A172 (cell line): ENCODE results near the gene ABO. TPM values are rescaled to one million over a fixed set of nuclear protein-coding genes. Genes with fewer than 3 reads are reported as not detected.
"Not testable (repeated sequence)": the region's sequence is repeated elsewhere in the genome, so short reads cannot be mapped to it uniquely, and the experiment has no call there.

ENCODE experiments used
- DNase-seq: peaks from one replicate; pipeline ENCODE4 v3.0.0-alpha.2; 2015; ENCODE audit warnings: low spot score
- total RNA-seq: library from RNA; depleted of rRNA; stranded (reverse); fragments of >200 nt; shearing (Covaris generic); gene quantifications from 2 replicates; pipeline ENCODE4 v1.2.3, GENCODE V29; 2014; rRNA removed

The ABO gene
- not detected in 2 replicates for total RNA-seq

GRCh38 chr9:133275105-133276000 lies at the start of gene ABO:
Gene ABO (minus strand): TSS chr9:133275201.
- DNase-seq = no peak

DNA sequence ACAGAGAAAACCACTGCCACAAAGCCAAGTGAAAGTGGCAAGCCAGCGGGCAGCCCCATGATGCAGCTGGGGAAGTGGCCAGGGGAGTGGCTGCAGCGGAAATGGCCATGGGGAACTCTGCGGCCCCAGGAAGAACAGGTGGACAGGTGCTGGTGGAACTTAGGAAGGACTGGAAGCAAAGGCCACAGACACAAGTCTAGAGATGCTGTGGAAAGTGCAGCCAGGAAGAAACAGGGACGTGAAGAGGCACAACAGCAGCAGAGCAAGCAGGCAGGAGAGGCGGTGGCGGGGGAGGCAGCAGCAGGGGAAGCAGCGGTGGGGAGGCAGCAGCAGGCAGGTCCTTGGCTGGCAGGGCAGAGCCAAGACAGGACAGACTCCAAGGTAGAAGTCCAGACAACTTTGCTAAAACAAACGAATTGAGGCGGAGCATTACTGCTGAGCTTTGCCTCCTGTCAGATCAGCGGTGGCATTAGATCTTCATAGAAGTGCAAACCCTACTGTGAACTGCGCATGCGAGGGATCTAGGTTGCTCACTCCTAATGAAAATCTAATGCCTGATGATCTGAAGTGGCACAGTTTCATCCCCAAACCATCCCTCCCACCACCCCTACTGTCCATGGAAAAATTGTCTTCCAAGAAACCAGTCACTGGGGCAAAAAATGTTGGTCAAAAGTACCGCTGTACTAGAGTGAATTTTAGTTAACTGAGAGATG lies 49.1 kb upstream of the ABO start:
- no peak for DNase-seq

GRCh38 chr9:133323211-133323610 lies 48.2 kb upstream of the ABO start:
- DNase-seq = no peak

GRCh38 chr9:133322701-133323100 lies 47.7 kb upstream of the ABO start:
- no peak for DNase-seq

DNA sequence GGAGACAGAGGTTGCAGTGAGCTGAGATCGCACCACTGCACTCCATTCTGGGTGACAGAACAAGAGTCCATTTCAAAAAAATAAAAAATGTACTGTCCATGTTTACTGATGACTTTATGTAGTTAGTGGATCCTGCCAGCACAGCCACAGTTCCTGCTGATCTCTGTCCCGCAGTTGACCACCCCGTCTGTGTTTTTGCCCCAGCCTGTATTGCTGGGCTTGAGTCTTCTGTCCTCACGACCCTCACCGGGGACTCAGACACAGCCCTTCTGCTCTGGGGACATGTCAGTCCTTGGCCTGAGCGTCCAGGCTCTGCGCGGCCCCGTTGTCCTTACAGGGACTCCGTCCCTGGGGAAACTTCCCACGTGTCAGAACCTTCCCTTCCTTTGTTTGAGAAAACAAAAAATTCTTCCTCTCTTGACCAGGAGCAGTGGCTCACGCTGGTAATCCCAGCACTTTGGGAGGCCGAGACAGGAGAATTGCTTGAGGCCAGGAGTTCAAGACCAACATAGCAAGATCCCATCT lies 46.5 kb upstream of the ABO start:
- DNase-seq = no peak

GRCh38 chr9:133320421-133320881 lies 45.5 kb upstream of the ABO start:
- no peak for DNase-seq

DNA sequence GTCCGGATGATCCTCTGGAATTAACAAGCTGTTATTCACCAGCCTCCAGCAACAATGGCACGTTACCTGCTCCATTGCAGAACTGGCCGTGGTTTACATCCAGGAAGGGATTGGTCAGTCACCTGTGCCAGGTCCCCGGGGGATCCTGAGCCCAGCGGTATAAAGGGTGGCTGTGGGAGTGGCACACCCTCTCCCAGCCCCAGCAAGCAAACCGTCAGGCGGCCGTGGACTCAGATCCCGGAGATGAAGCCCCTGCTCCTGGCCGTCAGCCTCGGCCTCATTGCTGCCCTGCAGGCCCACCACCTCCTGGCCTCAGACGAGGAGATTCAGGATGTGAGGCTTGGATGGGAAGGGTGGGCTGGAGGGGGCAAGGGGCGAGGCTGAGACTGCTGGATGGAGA lies 42.5 kb upstream of the ABO start:
- not testable (repeated sequence) for DNase-seq

GRCh38 chr9:133315997-133316396 lies 41.0 kb upstream of the ABO start:
- no peak for DNase-seq

GRCh38 chr9:133309608-133310007 lies 34.6 kb upstream of the ABO start:
- no peak for DNase-seq

DNA sequence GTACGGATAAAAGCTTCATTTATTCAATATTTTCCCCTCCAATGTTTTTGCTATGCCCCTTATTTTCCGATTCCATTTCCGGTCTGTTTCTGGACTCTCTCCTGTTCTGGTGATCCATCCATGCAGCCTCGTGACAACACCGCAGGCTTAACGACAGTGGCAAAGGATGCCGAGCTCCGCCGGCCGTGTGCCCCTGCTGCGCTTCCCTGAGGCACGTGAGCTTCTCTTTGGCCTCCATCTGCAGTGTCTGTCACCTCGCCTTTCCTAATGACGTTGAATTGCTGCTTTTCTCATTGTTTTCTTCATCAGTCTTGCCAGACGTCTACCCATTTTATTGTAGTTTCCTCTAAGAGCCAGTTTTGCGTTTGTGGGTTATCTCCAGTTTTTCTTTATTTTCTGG lies 32.3 kb upstream of the ABO start:
- no peak for DNase-seq

GRCh38 chr9:133306242-133307204 lies 31.5 kb upstream of the ABO start:
- DNase-seq = peak; percentile 87

DNA sequence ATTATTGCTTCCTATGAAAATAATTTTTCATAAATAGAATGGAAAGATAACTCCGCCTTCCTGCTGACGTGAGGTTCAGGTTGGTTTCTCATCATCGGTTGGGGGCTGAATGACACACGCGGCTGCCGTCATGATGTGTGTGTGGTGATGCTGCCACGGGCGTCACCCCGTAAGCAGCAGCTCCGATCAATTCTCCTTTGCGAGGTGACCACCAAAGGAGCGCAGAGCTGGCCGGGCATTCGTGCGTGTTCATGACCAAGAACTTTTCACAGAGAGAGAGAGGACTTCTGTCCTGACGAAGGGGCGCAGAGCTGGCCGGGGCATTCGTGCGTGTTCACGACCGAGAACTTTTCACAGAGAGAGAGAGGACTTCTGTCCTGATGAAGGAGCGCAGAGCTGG lies 30.7 kb upstream of the ABO start:
- no peak for DNase-seq

GRCh38 chr9:133304477-133305377 lies 29.7 kb upstream of the ABO start:
- DNase-seq = no peak

GRCh38 chr9:133304158-133304470 lies 29.1 kb upstream of the ABO start:
- no peak for DNase-seq

DNA sequence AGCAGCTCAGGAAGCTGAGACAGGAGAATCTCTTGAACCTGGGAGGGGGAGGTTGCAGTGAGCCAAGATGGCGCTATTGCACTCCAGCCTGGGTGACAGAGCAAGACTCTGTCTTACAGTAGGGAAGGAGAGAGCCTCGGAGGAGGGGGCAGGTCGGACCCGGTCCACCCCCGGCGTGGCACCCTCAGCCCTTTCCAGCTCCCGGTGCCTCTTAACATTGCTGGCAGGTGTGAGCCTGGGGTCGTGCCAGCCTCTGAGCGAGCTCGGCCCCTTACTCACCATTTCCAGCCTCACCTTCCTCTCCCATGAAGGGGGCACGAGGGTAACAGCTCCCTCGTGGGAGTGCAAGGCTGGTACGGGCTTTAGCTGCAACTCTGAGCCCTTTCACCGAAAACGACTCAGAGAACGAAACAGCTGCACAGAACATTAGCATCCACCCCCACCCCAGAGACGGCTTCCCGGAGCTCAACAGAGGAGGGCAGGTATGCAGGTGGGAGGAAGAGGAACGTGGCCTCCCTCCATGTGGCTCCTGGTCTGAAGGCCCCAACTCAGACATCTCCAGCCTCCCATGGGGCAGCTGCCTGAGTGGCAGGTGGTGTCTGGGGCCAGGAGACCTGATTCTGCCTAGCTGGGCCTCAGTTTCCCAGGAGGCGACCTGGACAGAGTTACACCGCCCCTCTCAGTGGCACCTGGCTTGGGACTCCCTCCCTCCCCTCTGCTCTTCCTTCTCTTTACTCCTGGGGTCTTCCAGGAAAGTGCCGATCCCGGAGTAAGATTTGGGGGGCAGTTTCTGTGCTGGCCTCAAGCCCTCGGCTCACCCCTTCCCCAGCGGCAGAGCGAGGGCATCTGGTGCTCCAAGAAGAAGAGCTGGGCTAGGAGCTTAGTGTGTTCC lies 28.5 kb upstream of the ABO start:
- DNase-seq = no peak

DNA sequence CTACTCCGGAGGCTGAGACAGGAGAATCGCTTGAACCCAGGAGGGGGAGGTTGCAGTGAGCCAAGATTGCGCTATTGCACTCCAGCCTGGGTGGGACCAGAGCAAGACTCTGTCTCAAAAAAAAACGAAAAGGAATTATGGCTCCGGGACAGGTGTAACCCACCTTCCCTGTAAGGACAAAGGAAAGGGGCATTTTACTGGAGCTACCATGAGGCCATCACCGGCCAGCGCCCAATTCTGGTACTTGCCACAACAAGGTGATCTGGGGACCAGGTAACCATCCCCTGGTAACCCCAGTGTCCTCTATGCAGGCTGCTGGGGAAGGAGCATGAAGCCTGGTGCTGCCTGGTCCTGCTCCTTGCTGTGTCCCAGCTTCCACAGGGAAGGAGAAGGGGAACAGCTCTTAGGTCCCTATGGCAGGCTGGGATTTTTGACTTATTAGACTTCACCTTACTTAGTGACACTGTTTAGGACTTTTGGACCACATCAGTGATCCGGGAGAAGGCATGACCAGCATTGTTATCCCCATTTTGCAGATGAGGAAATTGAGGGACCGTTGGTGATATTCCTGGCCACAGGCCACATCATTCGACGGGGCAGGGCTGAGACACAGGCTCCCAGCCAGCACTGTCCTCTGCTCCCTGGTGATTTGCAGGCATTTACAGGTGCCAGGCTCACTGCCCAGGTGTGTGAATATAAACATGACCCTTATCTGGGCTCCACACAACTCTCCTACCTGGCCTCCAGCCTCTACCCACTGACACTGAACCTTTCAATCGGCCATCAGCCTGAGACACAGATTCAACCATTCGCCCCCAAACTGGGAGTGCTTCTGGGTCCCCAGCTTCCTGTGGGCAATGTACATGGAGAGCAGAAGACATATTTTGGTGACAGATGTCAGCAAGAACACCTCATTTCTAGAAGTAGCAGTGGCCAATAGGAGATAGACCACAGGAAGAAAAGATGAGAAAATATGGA lies 26.5 kb upstream of the ABO start:
- no peak for DNase-seq

- DNase-seq = not testable (repeated sequence)
Observed at GRCh38 chr9:133299996-133300395, 25.0 kb upstream of the ABO start.

- no peak for DNase-seq
Observed at GRCh38 chr9:133294257-133294656, 19.3 kb upstream of the ABO start.
